Progenitor cell of endocrine pancreas (in vitro differentiated cells): ENCODE data around the gene AZI2. TPM values are rescaled to one million over a fixed set of nuclear protein-coding genes. Genes with fewer than 3 reads are reported as not detected.

Experiments
- DNase-seq: peaks from one replicate; pipeline ENCODE4 v3.0.0; 2021; ENCODE audit warnings: low spot score; ENCODE audit not compliant: unreplicated experiment
- H3K27ac Mint-ChIP-seq: 2 replicates; pipeline ENCODE4 v1.8.0; 2021; ENCODE audit warnings: mild to moderate bottlenecking, moderate library complexity, mixed read lengths
- H3K27me3 Mint-ChIP-seq: 2 replicates; pipeline ENCODE4 v1.8.0; 2021; ENCODE audit warnings: mixed read lengths
- H3K36me3 Mint-ChIP-seq: 2 replicates; pipeline ENCODE4 v1.8.0; 2022; ENCODE audit warnings: mixed read lengths; ENCODE audit not compliant: insufficient read depth
- H3K4me1 Mint-ChIP-seq: 2 replicates; pipeline ENCODE4 v1.8.0; 2021; ENCODE audit warnings: low read depth, mixed read lengths
- H3K4me3 Mint-ChIP-seq: 2 replicates; pipeline ENCODE4 v1.8.0; 2021; ENCODE audit warnings: low read depth, mild to moderate bottlenecking, moderate library complexity, mixed read lengths
- H3K9me3 Mint-ChIP-seq: 2 replicates; pipeline ENCODE4 v1.8.0; 2021; ENCODE audit warnings: low read depth, mixed read lengths
- CTCF ChIP-seq: fragments of 200-600 bp; sonication (generic); IDR thresholded peaks from one replicate; pipeline ENCODE4 v1.5.0; 2021; ENCODE audit warnings: antibody characterized with exemption, mild to moderate bottlenecking; ENCODE audit not compliant: unreplicated experiment
- long read RNA-seq: library from polyadenylated mRNA; unstranded; transcript quantifications from one replicate; pipeline ENCODE4 v2.0.0, GENCODE V29; 2020
- total RNA-seq: library from RNA; stranded (reverse); gene quantifications from 2 replicates; pipeline ENCODE4 v1.2.1, GENCODE V29; 2021

Gene AZI2, protein sequence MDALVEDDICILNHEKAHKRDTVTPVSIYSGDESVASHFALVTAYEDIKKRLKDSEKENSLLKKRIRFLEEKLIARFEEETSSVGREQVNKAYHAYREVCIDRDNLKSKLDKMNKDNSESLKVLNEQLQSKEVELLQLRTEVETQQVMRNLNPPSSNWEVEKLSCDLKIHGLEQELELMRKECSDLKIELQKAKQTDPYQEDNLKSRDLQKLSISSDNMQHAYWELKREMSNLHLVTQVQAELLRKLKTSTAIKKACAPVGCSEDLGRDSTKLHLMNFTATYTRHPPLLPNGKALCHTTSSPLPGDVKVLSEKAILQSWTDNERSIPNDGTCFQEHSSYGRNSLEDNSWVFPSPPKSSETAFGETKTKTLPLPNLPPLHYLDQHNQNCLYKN
- 57.1 and 64.3 TPM in 2 replicates for total RNA-seq
- long read RNA-seq, full-length matches to known transcripts: 130 of 149 reads
- long read RNA-seq, partial matches to known transcripts: 7 of 149 reads
- long read RNA-seq, other reads (novel, unspliced or antisense): 12 of 149 reads

- H3K4me3 Mint-ChIP-seq: peak within 1 kb of the TSS; percentile 97
- H3K27ac Mint-ChIP-seq: peak within 1 kb of the TSS; percentile 99
- H3K27me3 Mint-ChIP-seq: no peaks in the 10 kb centered on the region
- H3K9me3 Mint-ChIP-seq: peaks cover 15% of the 10 kb centered on the region
- DNase-seq: peak; percentile 88
- H3K36me3 Mint-ChIP-seq: peaks cover 19% of the 10 kb centered on the region
- TF ChIP-seq CTCF: peak; percentile 49
- peaks cover 30% of the 10 kb centered on the region for H3K4me1 Mint-ChIP-seq
Measured at GRCh38 chr3:28348629-28349468, at the start of gene AZI2, which contains the start of gene ZCWPW2. Gene AZI2 (minus strand): TSS chr3:28348824. CDS start chr3:28340617, 8,207 bp downstream. Gene ZCWPW2 (plus strand): TSS chr3:28348721. CDS start chr3:28413069, 64,348 bp downstream.

- Mint-ChIP-seq H3K4me1 (no peaks in the 10 kb centered on the region), H3K4me3 (no peak overlapping the region), H3K27me3 (no peaks in the 10 kb centered on the region), H3K36me3 (peaks cover 2% of the 10 kb centered on the region), H3K27ac (no peak overlapping the region), H3K9me3 (peaks cover 20% of the 10 kb centered on the region)
- DNase-seq: no peak
- no peak for TF ChIP-seq CTCF
Measured at GRCh38 chr3:28388978-28389377, 40.4 kb upstream of the AZI2 start.

GRCh38 chr3:28386049-28386448 lies 37.4 kb upstream of the AZI2 start:
- H3K4me1 Mint-ChIP-seq: no peaks in the 10 kb centered on the region
- no peaks in the 10 kb centered on the region for H3K9me3 Mint-ChIP-seq
- no peak overlapping the region for H3K4me3 Mint-ChIP-seq
- no peaks in the 10 kb centered on the region for H3K27me3 Mint-ChIP-seq
- no peak overlapping the region for H3K27ac Mint-ChIP-seq
- DNase-seq: no peak
- TF ChIP-seq CTCF: no peak
- no peaks in the 10 kb centered on the region for H3K36me3 Mint-ChIP-seq

DNA sequence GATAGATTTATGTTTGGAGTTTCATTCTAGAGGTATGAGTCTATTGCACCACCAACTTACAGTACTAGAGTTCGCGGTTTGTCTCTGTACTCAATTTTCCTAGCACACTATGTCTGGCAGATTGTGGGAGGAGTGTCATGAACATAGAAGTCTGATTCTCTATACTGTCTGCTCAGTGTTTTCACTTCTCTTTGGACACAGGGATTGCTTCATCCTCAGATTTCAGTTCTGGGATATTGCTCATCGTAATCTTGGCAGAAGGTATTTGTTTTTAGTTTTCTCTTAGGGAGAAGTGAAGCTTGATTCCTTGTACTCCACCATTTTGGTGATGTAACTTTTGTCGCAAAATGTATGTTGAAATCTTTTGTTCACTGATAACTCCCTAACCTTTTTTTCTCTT lies 27.8 kb upstream of the AZI2 start:
- no peak for TF ChIP-seq CTCF
- no peak for DNase-seq
- Mint-ChIP-seq H3K4me3 (no peak overlapping the region), H3K36me3 (no peaks in the 10 kb centered on the region), H3K27me3 (no peaks in the 10 kb centered on the region), H3K27ac (no peak overlapping the region), H3K9me3 (peaks cover 6% of the 10 kb centered on the region), H3K4me1 (no peaks in the 10 kb centered on the region)

DNA sequence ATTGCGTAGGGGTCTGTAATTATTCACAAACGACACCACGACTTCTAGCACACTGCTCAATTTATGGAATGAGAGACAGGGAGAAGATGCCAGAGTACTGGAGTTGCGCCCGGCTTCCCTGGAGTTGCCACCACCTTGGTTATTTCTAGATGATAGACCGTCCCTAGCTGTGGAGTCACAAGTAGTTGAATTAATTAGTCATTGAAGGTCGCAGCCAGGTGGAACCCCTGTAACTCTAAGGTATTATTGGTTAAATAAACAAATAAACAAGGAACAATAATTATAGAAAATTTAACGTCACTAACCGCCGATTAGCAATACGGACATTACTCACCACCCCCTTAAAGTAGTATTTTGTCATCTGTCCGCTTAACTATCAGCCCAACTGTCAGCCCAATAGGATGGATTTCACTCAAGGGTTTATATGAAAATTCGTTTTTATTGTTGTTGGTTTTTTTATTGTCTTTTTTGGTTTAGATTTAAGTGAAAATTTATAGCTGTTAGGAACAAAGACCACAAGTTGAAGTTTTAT lies 911 bp upstream of the AZI2 start:
- no peaks in the 10 kb centered on the region for H3K27me3 Mint-ChIP-seq
- peaks cover 19% of the 10 kb centered on the region for H3K9me3 Mint-ChIP-seq
- H3K4me1 Mint-ChIP-seq: peaks cover 30% of the 10 kb centered on the region
- peaks cover 23% of the 10 kb centered on the region for H3K36me3 Mint-ChIP-seq
- DNase-seq: no peak
- H3K27ac Mint-ChIP-seq: peak overlapping the region; percentile 99
- H3K4me3 Mint-ChIP-seq: peak overlapping the region; percentile 97
- no peak for TF ChIP-seq CTCF
